GM06990 (cell line): ENCODE results near the gene TIMD4.
A peak's percentile ranks its signal among the peaks of the same experiment; 100 is the strongest.

Source experiments
- DNase-seq: peaks from one replicate; pipeline ENCODE4 v3.0.0-alpha.2; 2011; ENCODE audit not compliant: insufficient read length; ENCODE audit errors: extremely low read depth
- H3K27me3 ChIP-seq: replicated peaks from 2 replicates; pipeline ENCODE4 v1.6.0; 2011; ENCODE audit warnings: low read length; ENCODE audit not compliant: control insufficient read depth, insufficient read depth
- H3K36me3 ChIP-seq: 2 replicates; pipeline ENCODE4 v1.5.1; 2011; ENCODE audit warnings: low read length; ENCODE audit not compliant: control insufficient read depth, insufficient read depth
- H3K4me3 ChIP-seq: replicated peaks from 2 replicates; pipeline ENCODE4 v1.5.1; 2011; ENCODE audit warnings: low read depth, mild to moderate bottlenecking, control low read depth, low read length
- CTCF ChIP-seq: IDR thresholded peaks from 2 replicates; pipeline ENCODE4 v1.5.1; 2011; ENCODE audit warnings: low read length, control low read depth, mild to moderate bottlenecking, inconsistent platforms; ENCODE audit not compliant: insufficient read depth, poor library complexity, severe bottlenecking

Gene TIMD4

GRCh38 chr5:156879665-156880285 is 83.3 kb downstream of the TIMD4 start:
- no peaks in the 10 kb centered on the region for H3K27me3 ChIP-seq
- no peak for TF ChIP-seq CTCF
- peak; percentile 30 for DNase-seq
- H3K4me3 ChIP-seq = no peak overlapping the region
- H3K36me3 ChIP-seq = no peaks in the 10 kb centered on the region

GRCh38 chr5:156871212-156871611 is 91.8 kb downstream of the TIMD4 start:
- Histone ChIP-seq H3K4me3 (no peak overlapping the region), H3K27me3 (no peaks in the 10 kb centered on the region), H3K36me3 (no peaks in the 10 kb centered on the region)
- no peak for TF ChIP-seq CTCF
- DNase-seq = no peak

- TF ChIP-seq CTCF = no peak
- no peaks in the 10 kb centered on the region for H3K36me3 ChIP-seq
Measured at GRCh38 chr5:156870498-156870839, 92.6 kb downstream of the TIMD4 start.

More at GRCh38 chr5:156870498-156870839, 92.6 kb downstream of the TIMD4 start:
- Histone ChIP-seq H3K27me3 (no peaks in the 10 kb centered on the region), H3K4me3 (no peak overlapping the region)
- no peak for DNase-seq
